22Rv1 (cell line): ENCODE results near the gene USP32.

Experiments used
- H3K27ac ChIP-seq: fragments of 450-650 bp; 2 replicates; pipeline ENCODE4 v1.5.1; 2017
- CTCF ChIP-seq: fragments of 450-650 bp; IDR thresholded peaks from 2 replicates; pipeline ENCODE4 v1.5.1; 2017; ENCODE audit warnings: mild to moderate bottlenecking
- ZFX ChIP-seq: fragments of 450-650 bp; IDR thresholded peaks from 2 replicates; pipeline ENCODE4 v1.6.1; 2017; ENCODE audit warnings: antibody characterized with exemption, borderline replicate concordance

USP32 gene

GRCh38 chr17:60398227-60398959 lies 6.5 kb upstream of the USP32 start:
- TF ChIP-seq CTCF (no peak), ZFX (no peak)
- H3K27ac ChIP-seq, result no peak overlapping the region

DNA sequence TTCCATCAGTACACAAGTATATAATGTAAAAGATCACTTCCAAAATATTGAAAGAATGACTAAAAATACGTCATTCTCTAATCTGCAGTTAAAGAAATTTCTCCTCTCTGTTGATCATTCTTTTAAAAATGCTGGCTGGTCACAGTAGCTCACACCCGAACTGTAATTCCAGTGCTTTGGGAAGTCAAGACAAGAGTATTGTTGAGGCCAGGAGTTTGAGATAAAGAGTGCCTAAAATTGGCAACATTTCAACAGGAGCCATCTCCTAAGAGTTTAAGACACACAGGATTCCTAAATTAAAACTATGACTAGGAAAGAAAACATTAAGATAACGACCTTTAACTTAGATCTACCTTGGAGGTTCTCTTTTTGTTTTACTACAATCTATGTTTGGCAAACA lies 4.5 kb upstream of the USP32 start:
- TF ChIP-seq CTCF (no peak), ZFX (no peak)
- no peak overlapping the region for H3K27ac ChIP-seq

GRCh38 chr17:60395508-60396065 lies 3.7 kb upstream of the USP32 start:
- H3K27ac ChIP-seq, result no peak overlapping the region
- TF ChIP-seq CTCF (no peak), ZFX (no peak)

DNA sequence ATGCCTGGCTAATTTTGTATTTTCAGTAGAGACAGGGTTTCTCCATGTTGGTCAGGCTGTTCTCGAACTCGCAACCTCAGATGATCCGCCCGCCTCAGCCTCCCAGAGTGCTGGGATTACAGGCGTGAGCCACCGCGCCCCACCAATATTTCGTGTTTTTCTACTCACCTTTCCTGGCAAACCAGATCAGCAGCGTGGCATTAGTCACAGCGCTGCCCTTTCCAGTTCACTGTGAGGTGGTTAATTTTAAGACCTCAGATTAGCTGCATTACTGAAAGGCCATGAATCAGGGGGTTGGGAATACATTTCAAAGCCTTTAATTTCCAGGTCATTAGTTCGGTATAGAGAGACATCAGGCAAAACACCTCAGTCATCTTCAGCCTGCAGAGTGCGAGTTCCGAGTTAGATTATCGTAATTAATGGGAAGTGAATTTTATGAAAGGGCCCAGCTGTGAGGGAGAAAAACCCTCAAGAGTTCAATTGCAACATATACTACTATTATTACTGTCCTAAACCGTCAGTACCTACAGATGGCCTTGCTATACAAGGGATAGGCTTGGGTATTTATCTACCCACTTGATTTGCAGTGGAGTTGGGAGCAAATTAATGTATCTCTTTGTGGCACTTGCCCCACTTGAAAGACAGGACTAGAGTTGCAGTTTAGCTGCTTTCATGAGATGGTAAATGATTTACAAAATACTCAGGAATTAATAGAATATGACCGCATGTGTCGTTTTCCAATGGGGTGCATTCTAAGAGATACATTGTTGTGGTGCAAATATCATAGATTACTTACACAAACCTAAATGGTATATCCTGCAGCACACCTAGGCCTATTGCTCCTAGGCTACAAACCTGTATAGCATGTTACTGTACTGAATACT lies 2.1 kb upstream of the USP32 start:
- H3K27ac ChIP-seq, result no peak overlapping the region; the same call in 1 of the 2 replicates
- TF ChIP-seq CTCF (no peak), ZFX (no peak)

DNA sequence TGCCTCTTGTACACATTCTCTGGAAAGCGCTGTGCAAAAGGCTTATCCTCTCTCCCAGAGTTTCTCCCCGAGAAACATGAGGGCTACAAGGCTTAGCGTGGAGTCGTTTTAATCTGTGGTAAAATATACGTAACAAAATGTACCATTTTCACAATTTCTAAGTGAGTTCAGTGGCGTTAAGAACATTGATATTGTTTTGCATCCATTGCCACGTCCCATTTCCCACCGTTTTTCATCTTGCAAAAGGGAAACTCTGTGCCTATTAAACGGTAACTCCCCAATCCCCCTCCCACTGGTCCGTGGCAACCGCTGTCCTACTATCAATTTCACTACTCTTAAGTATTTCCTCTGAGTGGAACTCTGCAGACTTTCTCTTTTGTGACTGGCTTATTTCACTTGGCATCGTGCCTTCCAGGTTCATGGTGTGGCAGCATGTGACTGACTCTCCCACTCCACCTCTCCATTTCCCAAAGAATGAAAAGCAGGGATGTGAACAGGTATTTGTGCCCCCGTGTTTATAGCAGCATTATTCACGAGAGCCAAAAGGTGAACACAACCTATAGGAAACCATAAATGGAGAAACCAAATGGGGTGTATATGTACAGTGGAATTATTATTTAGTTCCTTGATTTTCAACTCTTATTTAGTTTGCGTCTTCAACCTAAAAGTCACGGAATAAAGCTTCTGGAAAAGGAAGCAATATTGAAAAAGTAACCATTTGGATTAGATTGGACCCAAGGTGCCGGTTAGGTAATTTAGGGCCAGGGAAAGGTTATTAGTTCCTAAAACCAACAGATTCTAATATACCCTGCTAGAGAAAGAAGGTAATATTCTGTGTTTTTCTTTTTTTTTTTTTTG lies 1.1 kb upstream of the USP32 start:
- TF ChIP-seq CTCF (no peak), ZFX (no peak)
- peak overlapping the region; percentile 95 for H3K27ac ChIP-seq

- H3K27ac ChIP-seq, result peak overlapping the region; percentile 95
- TF ChIP-seq ZFX (no peak), CTCF (no peak)
These were observed 377 bp downstream of the USP32 start for GRCh38 chr17:60391471-60392041.
